ENCODE results near the gene C9orf72.

Gene C9orf72

GRCh38 chr9:27564670-27565069 lies 8.6 kb downstream of the C9orf72 start:
- H3K27ac ChIP-seq: no peak overlapping the region
- TF ChIP-seq ZFX (IDR thresholded peaks at IDR 0.05): no peak
- TF ChIP-seq, protein P1, sequence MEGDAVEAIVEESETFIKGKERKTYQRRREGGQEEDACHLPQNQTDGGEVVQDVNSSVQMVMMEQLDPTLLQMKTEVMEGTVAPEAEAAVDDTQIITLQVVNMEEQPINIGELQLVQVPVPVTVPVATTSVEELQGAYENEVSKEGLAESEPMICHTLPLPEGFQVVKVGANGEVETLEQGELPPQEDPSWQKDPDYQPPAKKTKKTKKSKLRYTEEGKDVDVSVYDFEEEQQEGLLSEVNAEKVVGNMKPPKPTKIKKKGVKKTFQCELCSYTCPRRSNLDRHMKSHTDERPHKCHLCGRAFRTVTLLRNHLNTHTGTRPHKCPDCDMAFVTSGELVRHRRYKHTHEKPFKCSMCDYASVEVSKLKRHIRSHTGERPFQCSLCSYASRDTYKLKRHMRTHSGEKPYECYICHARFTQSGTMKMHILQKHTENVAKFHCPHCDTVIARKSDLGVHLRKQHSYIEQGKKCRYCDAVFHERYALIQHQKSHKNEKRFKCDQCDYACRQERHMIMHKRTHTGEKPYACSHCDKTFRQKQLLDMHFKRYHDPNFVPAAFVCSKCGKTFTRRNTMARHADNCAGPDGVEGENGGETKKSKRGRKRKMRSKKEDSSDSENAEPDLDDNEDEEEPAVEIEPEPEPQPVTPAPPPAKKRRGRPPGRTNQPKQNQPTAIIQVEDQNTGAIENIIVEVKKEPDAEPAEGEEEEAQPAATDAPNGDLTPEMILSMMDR (conservative IDR thresholded peaks at IDR 0.05): no peak

GRCh38 chr9:27563738-27564430 lies 9.4 kb downstream of the C9orf72 start:
- TF ChIP-seq ZFX (IDR thresholded peaks at IDR 0.05): no peak
- TF ChIP-seq, protein P1 (conservative IDR thresholded peaks at IDR 0.05): no peak
- no peak overlapping the region for H3K27ac ChIP-seq

- TF ChIP-seq ZFX (IDR thresholded peaks at IDR 0.05): no peak
- TF ChIP-seq, protein P1 (conservative IDR thresholded peaks at IDR 0.05): no peak
- H3K27ac ChIP-seq: no peak overlapping the region
Measured at GRCh38 chr9:27561685-27562084, 11.6 kb downstream of the C9orf72 start.

DNA sequence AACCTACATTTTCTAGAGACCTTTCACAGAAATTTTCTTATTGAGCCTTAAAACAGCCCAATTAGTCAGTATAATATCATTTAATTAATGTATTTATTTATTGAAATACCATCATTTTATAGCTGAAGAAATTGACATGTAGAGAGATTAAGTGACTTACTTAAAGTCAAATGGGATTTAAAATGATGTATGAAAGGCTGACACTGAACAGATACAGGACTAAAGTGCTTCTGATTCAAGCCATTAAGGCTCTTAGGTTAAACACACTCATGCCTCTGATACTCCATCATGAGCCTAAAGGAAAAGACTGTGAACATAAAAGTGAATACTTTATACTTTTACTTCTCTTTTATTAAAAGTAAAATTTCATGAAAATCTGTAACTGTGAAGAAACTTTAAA lies 12.8 kb downstream of the C9orf72 start:
- no peak for TF ChIP-seq ZFX (IDR thresholded peaks at IDR 0.05)
- TF ChIP-seq, protein P1 (conservative IDR thresholded peaks at IDR 0.05): no peak
- no peak overlapping the region for H3K27ac ChIP-seq

DNA sequence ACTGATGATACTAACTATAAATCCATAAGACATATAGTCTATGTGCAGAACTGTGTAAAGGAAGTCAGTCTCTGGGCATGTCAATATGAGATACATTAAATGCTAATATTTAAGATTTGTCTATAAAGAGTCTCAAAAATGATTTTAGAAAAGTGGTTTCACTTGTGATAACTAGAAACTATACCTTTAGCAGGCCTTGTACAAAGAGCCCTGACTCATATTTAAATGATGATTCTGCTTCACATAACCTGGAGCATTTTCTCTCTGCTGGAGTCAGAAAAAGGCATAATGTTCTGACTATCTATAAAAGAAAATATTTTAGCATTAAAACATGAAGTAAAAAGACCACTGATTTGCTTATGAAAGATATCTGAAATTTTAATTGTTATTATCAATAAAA lies 15.0 kb downstream of the C9orf72 start:
- TF ChIP-seq, protein P1 (conservative IDR thresholded peaks at IDR 0.05): no peak
- no peak for TF ChIP-seq ZFX (IDR thresholded peaks at IDR 0.05)
- H3K27ac ChIP-seq: no peak overlapping the region

GRCh38 chr9:27556470-27556869 lies 16.8 kb downstream of the C9orf72 start:
- TF ChIP-seq ZFX (IDR thresholded peaks at IDR 0.05): no peak
- TF ChIP-seq, protein P1 (conservative IDR thresholded peaks at IDR 0.05): no peak
- H3K27ac ChIP-seq: no peak overlapping the region

DNA sequence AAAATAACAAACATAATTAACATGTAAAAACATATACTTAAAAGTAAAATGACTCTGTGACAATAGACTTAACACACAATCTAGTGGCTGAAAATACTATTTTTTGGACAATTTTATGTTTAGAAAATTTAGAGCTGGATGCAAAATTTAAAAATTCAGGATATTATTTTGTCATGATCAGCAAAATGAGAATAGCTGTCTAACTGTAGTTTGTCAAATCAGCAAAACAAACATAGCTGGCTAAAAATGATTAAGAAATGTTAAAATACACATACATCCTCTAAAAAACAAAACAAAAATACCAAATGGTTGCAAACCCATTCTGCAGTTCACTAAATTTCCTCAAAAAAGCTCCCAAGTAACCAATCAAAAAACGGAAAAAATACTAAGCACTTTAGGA lies 18.6 kb downstream of the C9orf72 start:
- TF ChIP-seq ZFX (IDR thresholded peaks at IDR 0.05): no peak
- TF ChIP-seq, protein P1 (conservative IDR thresholded peaks at IDR 0.05): no peak
- no peak overlapping the region for H3K27ac ChIP-seq
